WTC11 (cell line): ENCODE data around the gene TXNDC2. TPM values are rescaled to one million over a fixed set of nuclear protein-coding genes. Genes with fewer than 3 reads are reported as not detected.

Experiments used
- ATAC-seq: fragments of 200-7000 bp; cut with Tn5 transposase; 2 replicates; pipeline ENCODE4 v1.10.0; 2021; ENCODE audit warnings: mild to moderate bottlenecking, moderate library complexity
- CTCF ChIA-PET: fragments of 300-600 bp; sonication (Branson Sonifier 250); formaldehyde crosslinking; loops from one replicate; lab custom pipeline; 2021; ENCODE audit warnings: antibody characterized with exemption; lab: Charles Lee
- POLR2A ChIA-PET: fragments of 350-600 bp; sonication (Branson Sonifier 250); formaldehyde crosslinking; loops from one replicate; lab custom pipeline; 2021; ENCODE audit warnings: antibody characterized with exemption; lab: Charles Lee
- DNase-seq: peaks from one replicate; pipeline ENCODE4 v3.0.0; 2021; ENCODE audit warnings: low spot score
- H3K27ac Mint-ChIP-seq: 2 replicates; pipeline ENCODE4 v1.8.0; 2021; ENCODE audit warnings: mixed read lengths
- H3K27me3 Mint-ChIP-seq: 2 replicates; pipeline ENCODE4 v1.8.0; 2021; ENCODE audit warnings: low read depth, mild to moderate bottlenecking, moderate library complexity, mixed read lengths
- H3K36me3 Mint-ChIP-seq: 2 replicates; pipeline ENCODE4 v1.8.0; 2021; ENCODE audit warnings: mixed read lengths
- H3K4me1 Mint-ChIP-seq: 2 replicates; pipeline ENCODE4 v1.8.0; 2022; ENCODE audit warnings: mixed read lengths
- H3K4me3 Mint-ChIP-seq: 2 replicates; pipeline ENCODE4 v1.8.0; 2021; ENCODE audit warnings: mild to moderate bottlenecking, moderate library complexity, mixed read lengths
- H3K9me3 Mint-ChIP-seq: 2 replicates; pipeline ENCODE4 v1.8.0; 2021; ENCODE audit warnings: mixed read lengths
- CREB1 ChIP-seq: sonication (generic); formaldehyde crosslinking; IDR thresholded peaks from 2 replicates; pipeline ENCODE4 v1.8.0; 2023; ENCODE audit warnings: mild to moderate bottlenecking, missing genetic modification reagents
- ETV6 ChIP-seq: sonication (generic); formaldehyde crosslinking; IDR thresholded peaks from 2 replicates; pipeline ENCODE4 v1.8.1; 2022; ENCODE audit warnings: mild to moderate bottlenecking, missing genetic modification reagents
- GTF2I ChIP-seq: fragments of 250-450 bp; sonication (Bioruptor Pico); conservative IDR thresholded peaks from 2 replicates; pipeline ENCODE4 v1.4.0; 2021; ENCODE audit warnings: mild to moderate bottlenecking
- NR1H2 ChIP-seq: sonication (generic); formaldehyde crosslinking; IDR thresholded peaks from 2 replicates; pipeline ENCODE4 v1.9.0; 2021; ENCODE audit warnings: mild to moderate bottlenecking, moderate library complexity, missing genetic modification reagents
- NR2C2 ChIP-seq: sonication (generic); formaldehyde crosslinking; IDR thresholded peaks from 2 replicates; pipeline ENCODE4 v1.8.0; 2022; ENCODE audit warnings: mild to moderate bottlenecking, missing genetic modification reagents
- OVOL2 ChIP-seq: fragments of 250-450 bp; sonication (Bioruptor Pico); IDR thresholded peaks from 2 replicates; pipeline ENCODE4 v1.9.0; 2021; ENCODE audit warnings: mild to moderate bottlenecking, borderline replicate concordance
- PRRX2 ChIP-seq: fragments of 250-450 bp; sonication (Bioruptor Pico); IDR thresholded peaks from 2 replicates; pipeline ENCODE4 v1.8.0; 2021; ENCODE audit warnings: mild to moderate bottlenecking
- RORB ChIP-seq: fragments of 250-450 bp; sonication (Bioruptor Pico); IDR thresholded peaks from 2 replicates; pipeline ENCODE4 v1.9.0; 2021; ENCODE audit warnings: mild to moderate bottlenecking
- ZNF121 ChIP-seq: sonication (generic); formaldehyde crosslinking; IDR thresholded peaks from 2 replicates; pipeline ENCODE4 v1.8.0; 2023; ENCODE audit warnings: missing genetic modification reagents
- total RNA-seq: library from RNA; stranded (reverse); gene quantifications from 3 replicates; pipeline ENCODE4 v1.2.3, GENCODE V29; 2021
- TF ChIP-seq, protein P1 (sequence below): sonication (generic); formaldehyde crosslinking; IDR thresholded peaks from 2 replicates; pipeline ENCODE4 v1.8.0; 2022; ENCODE audit warnings: mild to moderate bottlenecking, missing genetic modification reagents
- TF ChIP-seq, protein P2 (sequence below): sonication (generic); formaldehyde crosslinking; IDR thresholded peaks from 2 replicates; pipeline ENCODE4 v1.8.0; 2022; ENCODE audit warnings: mild to moderate bottlenecking, missing genetic modification reagents
- TF ChIP-seq, protein P3 (sequence below): fragments of 250-450 bp; sonication (Bioruptor Pico); IDR thresholded peaks from 2 replicates; pipeline ENCODE4 v1.9.0; 2021; ENCODE audit warnings: mild to moderate bottlenecking
- TF ChIP-seq, protein P4 (sequence below): sonication (generic); formaldehyde crosslinking; IDR thresholded peaks from 2 replicates; pipeline ENCODE4 v1.8.1; 2023; ENCODE audit warnings: mild to moderate bottlenecking, missing genetic modification reagents, borderline replicate concordance
- TF ChIP-seq, protein P5 (sequence below): fragments of 250-450 bp; sonication (Bioruptor Pico); IDR thresholded peaks from 2 replicates; pipeline ENCODE4 v1.8.0; 2021; ENCODE audit warnings: mild to moderate bottlenecking
- TF ChIP-seq, protein P6 (sequence below): fragments of 200-600 bp; IDR thresholded peaks from 2 replicates; pipeline ENCODE4 v1.8.0; 2022; ENCODE audit warnings: antibody characterized with exemption
- TF ChIP-seq, protein P7 (sequence below): fragments of 250-450 bp; sonication (Bioruptor Pico); IDR thresholded peaks from 2 replicates; pipeline ENCODE4 v1.9.0; 2021; ENCODE audit warnings: mild to moderate bottlenecking, borderline replicate concordance
- TF ChIP-seq, protein P8 (sequence below): sonication (generic); formaldehyde crosslinking; IDR thresholded peaks from 2 replicates; pipeline ENCODE4 v1.8.0; 2022; ENCODE audit warnings: missing genetic modification reagents
- TF ChIP-seq, protein P9 (sequence below): sonication (generic); formaldehyde crosslinking; IDR thresholded peaks from 2 replicates; pipeline ENCODE4 v1.8.0; 2022; ENCODE audit warnings: mild to moderate bottlenecking, missing genetic modification reagents

The TXNDC2 gene
- total RNA-seq, 1 experiment from 2014 or later = 0.26 TPM

DNA sequence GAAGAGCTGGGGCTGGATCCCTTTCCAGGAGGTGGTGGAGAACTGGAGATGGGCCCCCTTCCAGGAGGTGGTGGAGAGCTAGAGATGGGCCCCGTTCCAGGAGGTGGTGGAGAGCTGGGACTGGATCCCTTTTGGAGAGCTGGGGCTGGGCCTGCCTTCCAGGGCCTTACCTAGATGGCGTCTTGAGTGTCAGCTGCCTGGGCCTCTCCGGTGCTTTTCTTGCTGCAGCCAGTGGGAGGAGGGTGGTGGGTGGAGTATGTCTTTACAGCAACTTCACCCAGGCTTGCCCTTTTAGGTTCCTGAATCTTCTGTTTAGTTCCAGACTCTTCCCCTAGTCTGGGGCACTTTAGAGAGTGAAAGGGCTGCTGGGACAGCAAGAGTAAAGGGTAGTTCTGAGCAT, 19.1 kb upstream of the TXNDC2 start:
- DNase-seq (no peak), ATAC-seq (no peak)
- Mint-ChIP-seq H3K27me3 (peaks cover 8% of the 10 kb centered on the region; the same call in 1 of the 2 replicates), H3K4me3 (no peak overlapping the region), H3K27ac (no peak overlapping the region), H3K36me3 (peaks cover 25% of the 10 kb centered on the region), H3K9me3 (peaks cover 27% of the 10 kb centered on the region), H3K4me1 (peaks cover 30% of the 10 kb centered on the region)
- TF ChIP-seq, protein P1, sequence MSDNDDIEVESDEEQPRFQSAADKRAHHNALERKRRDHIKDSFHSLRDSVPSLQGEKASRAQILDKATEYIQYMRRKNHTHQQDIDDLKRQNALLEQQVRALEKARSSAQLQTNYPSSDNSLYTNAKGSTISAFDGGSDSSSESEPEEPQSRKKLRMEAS (CRISPR knock-in tag) = no peak
- TF ChIP-seq, protein P2, sequence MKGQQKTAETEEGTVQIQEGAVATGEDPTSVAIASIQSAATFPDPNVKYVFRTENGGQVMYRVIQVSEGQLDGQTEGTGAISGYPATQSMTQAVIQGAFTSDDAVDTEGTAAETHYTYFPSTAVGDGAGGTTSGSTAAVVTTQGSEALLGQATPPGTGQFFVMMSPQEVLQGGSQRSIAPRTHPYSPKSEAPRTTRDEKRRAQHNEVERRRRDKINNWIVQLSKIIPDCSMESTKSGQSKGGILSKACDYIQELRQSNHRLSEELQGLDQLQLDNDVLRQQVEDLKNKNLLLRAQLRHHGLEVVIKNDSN (CRISPR knock-in tag) = no peak
- TF ChIP-seq, protein P3, sequence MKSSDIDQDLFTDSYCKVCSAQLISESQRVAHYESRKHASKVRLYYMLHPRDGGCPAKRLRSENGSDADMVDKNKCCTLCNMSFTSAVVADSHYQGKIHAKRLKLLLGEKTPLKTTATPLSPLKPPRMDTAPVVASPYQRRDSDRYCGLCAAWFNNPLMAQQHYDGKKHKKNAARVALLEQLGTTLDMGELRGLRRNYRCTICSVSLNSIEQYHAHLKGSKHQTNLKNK (CRISPR knock-in tag) = no peak
- TF ChIP-seq CREB1 (no peak), GTF2I (CRISPR knock-in tag) (no peak), NR1H2 (CRISPR knock-in tag) (no peak), NR2C2 (CRISPR knock-in tag) (no peak), OVOL2 (CRISPR knock-in tag) (no peak), ZNF121 (CRISPR knock-in tag) (no peak), ETV6 (no peak), RORB (no peak), PRRX2 (CRISPR knock-in tag) (no peak)
- TF ChIP-seq, protein P4, sequence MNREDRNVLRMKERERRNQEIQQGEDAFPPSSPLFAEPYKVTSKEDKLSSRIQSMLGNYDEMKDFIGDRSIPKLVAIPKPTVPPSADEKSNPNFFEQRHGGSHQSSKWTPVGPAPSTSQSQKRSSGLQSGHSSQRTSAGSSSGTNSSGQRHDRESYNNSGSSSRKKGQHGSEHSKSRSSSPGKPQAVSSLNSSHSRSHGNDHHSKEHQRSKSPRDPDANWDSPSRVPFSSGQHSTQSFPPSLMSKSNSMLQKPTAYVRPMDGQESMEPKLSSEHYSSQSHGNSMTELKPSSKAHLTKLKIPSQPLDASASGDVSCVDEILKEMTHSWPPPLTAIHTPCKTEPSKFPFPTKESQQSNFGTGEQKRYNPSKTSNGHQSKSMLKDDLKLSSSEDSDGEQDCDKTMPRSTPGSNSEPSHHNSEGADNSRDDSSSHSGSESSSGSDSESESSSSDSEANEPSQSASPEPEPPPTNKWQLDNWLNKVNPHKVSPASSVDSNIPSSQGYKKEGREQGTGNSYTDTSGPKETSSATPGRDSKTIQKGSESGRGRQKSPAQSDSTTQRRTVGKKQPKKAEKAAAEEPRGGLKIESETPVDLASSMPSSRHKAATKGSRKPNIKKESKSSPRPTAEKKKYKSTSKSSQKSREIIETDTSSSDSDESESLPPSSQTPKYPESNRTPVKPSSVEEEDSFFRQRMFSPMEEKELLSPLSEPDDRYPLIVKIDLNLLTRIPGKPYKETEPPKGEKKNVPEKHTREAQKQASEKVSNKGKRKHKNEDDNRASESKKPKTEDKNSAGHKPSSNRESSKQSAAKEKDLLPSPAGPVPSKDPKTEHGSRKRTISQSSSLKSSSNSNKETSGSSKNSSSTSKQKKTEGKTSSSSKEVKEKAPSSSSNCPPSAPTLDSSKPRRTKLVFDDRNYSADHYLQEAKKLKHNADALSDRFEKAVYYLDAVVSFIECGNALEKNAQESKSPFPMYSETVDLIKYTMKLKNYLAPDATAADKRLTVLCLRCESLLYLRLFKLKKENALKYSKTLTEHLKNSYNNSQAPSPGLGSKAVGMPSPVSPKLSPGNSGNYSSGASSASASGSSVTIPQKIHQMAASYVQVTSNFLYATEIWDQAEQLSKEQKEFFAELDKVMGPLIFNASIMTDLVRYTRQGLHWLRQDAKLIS (CRISPR knock-in tag) = no peak
- TF ChIP-seq, protein P5, sequence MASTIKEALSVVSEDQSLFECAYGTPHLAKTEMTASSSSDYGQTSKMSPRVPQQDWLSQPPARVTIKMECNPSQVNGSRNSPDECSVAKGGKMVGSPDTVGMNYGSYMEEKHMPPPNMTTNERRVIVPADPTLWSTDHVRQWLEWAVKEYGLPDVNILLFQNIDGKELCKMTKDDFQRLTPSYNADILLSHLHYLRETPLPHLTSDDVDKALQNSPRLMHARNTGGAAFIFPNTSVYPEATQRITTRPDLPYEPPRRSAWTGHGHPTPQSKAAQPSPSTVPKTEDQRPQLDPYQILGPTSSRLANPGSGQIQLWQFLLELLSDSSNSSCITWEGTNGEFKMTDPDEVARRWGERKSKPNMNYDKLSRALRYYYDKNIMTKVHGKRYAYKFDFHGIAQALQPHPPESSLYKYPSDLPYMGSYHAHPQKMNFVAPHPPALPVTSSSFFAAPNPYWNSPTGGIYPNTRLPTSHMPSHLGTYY (CRISPR knock-in tag) = no peak
- TF ChIP-seq, protein P6, sequence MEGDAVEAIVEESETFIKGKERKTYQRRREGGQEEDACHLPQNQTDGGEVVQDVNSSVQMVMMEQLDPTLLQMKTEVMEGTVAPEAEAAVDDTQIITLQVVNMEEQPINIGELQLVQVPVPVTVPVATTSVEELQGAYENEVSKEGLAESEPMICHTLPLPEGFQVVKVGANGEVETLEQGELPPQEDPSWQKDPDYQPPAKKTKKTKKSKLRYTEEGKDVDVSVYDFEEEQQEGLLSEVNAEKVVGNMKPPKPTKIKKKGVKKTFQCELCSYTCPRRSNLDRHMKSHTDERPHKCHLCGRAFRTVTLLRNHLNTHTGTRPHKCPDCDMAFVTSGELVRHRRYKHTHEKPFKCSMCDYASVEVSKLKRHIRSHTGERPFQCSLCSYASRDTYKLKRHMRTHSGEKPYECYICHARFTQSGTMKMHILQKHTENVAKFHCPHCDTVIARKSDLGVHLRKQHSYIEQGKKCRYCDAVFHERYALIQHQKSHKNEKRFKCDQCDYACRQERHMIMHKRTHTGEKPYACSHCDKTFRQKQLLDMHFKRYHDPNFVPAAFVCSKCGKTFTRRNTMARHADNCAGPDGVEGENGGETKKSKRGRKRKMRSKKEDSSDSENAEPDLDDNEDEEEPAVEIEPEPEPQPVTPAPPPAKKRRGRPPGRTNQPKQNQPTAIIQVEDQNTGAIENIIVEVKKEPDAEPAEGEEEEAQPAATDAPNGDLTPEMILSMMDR = no peak
- TF ChIP-seq, protein P7, sequence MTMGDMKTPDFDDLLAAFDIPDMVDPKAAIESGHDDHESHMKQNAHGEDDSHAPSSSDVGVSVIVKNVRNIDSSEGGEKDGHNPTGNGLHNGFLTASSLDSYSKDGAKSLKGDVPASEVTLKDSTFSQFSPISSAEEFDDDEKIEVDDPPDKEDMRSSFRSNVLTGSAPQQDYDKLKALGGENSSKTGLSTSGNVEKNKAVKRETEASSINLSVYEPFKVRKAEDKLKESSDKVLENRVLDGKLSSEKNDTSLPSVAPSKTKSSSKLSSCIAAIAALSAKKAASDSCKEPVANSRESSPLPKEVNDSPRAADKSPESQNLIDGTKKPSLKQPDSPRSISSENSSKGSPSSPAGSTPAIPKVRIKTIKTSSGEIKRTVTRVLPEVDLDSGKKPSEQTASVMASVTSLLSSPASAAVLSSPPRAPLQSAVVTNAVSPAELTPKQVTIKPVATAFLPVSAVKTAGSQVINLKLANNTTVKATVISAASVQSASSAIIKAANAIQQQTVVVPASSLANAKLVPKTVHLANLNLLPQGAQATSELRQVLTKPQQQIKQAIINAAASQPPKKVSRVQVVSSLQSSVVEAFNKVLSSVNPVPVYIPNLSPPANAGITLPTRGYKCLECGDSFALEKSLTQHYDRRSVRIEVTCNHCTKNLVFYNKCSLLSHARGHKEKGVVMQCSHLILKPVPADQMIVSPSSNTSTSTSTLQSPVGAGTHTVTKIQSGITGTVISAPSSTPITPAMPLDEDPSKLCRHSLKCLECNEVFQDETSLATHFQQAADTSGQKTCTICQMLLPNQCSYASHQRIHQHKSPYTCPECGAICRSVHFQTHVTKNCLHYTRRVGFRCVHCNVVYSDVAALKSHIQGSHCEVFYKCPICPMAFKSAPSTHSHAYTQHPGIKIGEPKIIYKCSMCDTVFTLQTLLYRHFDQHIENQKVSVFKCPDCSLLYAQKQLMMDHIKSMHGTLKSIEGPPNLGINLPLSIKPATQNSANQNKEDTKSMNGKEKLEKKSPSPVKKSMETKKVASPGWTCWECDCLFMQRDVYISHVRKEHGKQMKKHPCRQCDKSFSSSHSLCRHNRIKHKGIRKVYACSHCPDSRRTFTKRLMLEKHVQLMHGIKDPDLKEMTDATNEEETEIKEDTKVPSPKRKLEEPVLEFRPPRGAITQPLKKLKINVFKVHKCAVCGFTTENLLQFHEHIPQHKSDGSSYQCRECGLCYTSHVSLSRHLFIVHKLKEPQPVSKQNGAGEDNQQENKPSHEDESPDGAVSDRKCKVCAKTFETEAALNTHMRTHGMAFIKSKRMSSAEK (CRISPR knock-in tag) = no peak
- TF ChIP-seq, protein P8, sequence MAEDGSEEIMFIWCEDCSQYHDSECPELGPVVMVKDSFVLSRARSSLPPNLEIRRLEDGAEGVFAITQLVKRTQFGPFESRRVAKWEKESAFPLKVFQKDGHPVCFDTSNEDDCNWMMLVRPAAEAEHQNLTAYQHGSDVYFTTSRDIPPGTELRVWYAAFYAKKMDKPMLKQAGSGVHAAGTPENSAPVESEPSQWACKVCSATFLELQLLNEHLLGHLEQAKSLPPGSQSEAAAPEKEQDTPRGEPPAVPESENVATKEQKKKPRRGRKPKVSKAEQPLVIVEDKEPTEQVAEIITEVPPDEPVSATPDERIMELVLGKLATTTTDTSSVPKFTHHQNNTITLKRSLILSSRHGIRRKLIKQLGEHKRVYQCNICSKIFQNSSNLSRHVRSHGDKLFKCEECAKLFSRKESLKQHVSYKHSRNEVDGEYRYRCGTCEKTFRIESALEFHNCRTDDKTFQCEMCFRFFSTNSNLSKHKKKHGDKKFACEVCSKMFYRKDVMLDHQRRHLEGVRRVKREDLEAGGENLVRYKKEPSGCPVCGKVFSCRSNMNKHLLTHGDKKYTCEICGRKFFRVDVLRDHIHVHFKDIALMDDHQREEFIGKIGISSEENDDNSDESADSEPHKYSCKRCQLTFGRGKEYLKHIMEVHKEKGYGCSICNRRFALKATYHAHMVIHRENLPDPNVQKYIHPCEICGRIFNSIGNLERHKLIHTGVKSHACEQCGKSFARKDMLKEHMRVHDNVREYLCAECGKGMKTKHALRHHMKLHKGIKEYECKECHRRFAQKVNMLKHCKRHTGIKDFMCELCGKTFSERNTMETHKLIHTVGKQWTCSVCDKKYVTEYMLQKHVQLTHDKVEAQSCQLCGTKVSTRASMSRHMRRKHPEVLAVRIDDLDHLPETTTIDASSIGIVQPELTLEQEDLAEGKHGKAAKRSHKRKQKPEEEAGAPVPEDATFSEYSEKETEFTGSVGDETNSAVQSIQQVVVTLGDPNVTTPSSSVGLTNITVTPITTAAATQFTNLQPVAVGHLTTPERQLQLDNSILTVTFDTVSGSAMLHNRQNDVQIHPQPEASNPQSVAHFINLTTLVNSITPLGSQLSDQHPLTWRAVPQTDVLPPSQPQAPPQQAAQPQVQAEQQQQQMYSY (CRISPR knock-in tag) = no peak
- TF ChIP-seq, protein P9, sequence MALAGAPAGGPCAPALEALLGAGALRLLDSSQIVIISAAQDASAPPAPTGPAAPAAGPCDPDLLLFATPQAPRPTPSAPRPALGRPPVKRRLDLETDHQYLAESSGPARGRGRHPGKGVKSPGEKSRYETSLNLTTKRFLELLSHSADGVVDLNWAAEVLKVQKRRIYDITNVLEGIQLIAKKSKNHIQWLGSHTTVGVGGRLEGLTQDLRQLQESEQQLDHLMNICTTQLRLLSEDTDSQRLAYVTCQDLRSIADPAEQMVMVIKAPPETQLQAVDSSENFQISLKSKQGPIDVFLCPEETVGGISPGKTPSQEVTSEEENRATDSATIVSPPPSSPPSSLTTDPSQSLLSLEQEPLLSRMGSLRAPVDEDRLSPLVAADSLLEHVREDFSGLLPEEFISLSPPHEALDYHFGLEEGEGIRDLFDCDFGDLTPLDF (CRISPR knock-in tag) = no peak
- CTCF ChIA-PET = no interaction called here
- POLR2A ChIA-PET = no interaction called here
